GM20431 (cell line): ENCODE measurements around the gene FUT9.
"Not testable (repeated sequence)": the region's sequence is repeated elsewhere in the genome, so short reads cannot be mapped to it uniquely, and the experiment has no call there.

Source experiments
- in situ Hi-C: fragments of 300-500 bp; cut with MseI, MboI; formaldehyde crosslinking; loops from one replicate; pipeline ENCODE4 v1.15.0; 2020; ENCODE audit warnings: low sequenced_read_pairs; ENCODE audit not compliant: unreplicated experiment

The FUT9 gene

GRCh38 chr6:96257751-96258150 is 242.0 kb downstream of the FUT9 start:
- in situ Hi-C loops: no loop called here

- in situ Hi-C loops: not testable (repeated sequence)
Measured at GRCh38 chr6:96260787-96261430, 245.1 kb downstream of the FUT9 start.
